Activated T-cell treated with anti-CD3 and anti-CD28 coated beads for 1 hour (primary cell): ENCODE data around the gene ZNF776.
"Not testable (repeated sequence)": the region's sequence is repeated elsewhere in the genome, so short reads cannot be mapped to it uniquely, and the experiment has no call there.

Source experiments
- DNase-seq: peaks from one replicate; pipeline ENCODE4 v3.0.0-alpha.2; 2020; ENCODE audit warnings: low read depth

Gene ZNF776

GRCh38 chr19:57778336-57778735 lies 31.7 kb downstream of the ZNF776 start:
- no peak for DNase-seq

- no peak for DNase-seq
Observed at GRCh38 chr19:57779220-57779845, 32.7 kb downstream of the ZNF776 start.

- no peak for DNase-seq
Observed at GRCh38 chr19:57786286-57786685, 39.7 kb downstream of the ZNF776 start.

GRCh38 chr19:57786906-57787305 lies 40.3 kb downstream of the ZNF776 start:
- no peak for DNase-seq

GRCh38 chr19:57788114-57788692 lies 41.6 kb downstream of the ZNF776 start:
- DNase-seq = no peak

GRCh38 chr19:57789288-57789687 lies 42.7 kb downstream of the ZNF776 start:
- no peak for DNase-seq

GRCh38 chr19:57796580-57796979 lies 50.0 kb downstream of the ZNF776 start:
- DNase-seq = not testable (repeated sequence)

GRCh38 chr19:57800696-57801095 lies 54.1 kb downstream of the ZNF776 start:
- no peak for DNase-seq

GRCh38 chr19:57802269-57802668 lies 55.7 kb downstream of the ZNF776 start:
- DNase-seq = no peak

- no peak for DNase-seq
Observed at GRCh38 chr19:57803265-57803593, 56.6 kb downstream of the ZNF776 start.

GRCh38 chr19:57803594-57804325 lies 57.1 kb downstream of the ZNF776 start:
- no peak for DNase-seq

GRCh38 chr19:57807541-57807940 lies 60.9 kb downstream of the ZNF776 start:
- no peak for DNase-seq
